GM21529 (cell line): ENCODE measurements around the gene PGAM1.
"Not testable (repeated sequence)": the region's sequence is repeated elsewhere in the genome, so short reads cannot be mapped to it uniquely, and the experiment has no call there.

Source experiments
- ATAC-seq: cut with Tn5 transposase; IDR thresholded peaks from one replicate; pipeline ENCODE4 v1.9.1; 2021; ENCODE audit not compliant: unreplicated experiment

Gene PGAM1

DNA sequence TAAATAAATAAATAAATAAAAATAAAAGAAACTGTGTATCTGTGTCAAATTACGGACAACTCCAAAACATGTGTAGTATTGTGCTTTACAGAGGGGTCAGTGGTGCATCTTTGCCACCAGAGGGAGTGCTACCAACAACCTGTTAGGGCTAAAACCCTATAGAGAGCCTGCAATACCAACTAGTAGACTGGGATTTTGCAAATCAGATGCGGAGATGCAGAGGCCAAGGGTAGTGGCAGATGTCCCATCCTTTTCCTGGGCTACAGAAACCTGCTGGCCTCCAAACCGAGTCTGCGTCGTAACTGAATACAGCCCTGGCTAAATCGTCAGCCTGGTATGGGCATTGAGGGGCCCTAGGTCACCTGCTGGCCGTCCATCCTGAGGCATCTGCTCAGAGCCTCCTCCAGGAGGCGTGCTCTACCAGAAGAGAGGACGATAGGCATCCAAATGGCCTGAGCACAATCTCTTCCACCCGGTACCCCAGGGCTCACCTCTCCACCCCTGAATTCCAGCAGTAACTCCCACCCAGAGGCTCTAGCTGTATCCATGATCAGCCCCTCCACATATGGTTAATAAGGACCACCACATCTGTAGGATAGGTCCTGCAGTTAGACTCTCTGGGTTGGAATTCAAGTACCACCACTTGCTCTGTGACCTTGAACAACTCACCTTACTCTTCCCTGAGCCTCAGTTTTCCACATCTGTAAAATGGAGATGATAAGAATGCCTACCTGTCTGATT, 18.6 kb upstream of the PGAM1 start:
- peak; percentile 93 for ATAC-seq

DNA sequence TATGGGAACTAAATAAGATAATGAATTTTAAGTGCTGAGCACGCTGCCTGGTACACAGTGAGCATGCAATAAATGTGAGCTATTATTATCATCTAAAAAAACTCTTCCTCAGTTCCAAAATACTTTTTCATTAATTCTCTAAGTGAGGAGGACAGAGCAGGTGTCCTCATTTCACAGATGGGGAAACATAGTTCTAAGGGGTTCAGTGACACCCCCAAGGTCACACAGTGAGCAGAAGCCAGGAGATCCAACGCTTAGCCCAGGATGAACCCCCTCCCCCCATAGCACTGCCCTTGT, 18.1 kb upstream of the PGAM1 start:
- ATAC-seq: no peak

DNA sequence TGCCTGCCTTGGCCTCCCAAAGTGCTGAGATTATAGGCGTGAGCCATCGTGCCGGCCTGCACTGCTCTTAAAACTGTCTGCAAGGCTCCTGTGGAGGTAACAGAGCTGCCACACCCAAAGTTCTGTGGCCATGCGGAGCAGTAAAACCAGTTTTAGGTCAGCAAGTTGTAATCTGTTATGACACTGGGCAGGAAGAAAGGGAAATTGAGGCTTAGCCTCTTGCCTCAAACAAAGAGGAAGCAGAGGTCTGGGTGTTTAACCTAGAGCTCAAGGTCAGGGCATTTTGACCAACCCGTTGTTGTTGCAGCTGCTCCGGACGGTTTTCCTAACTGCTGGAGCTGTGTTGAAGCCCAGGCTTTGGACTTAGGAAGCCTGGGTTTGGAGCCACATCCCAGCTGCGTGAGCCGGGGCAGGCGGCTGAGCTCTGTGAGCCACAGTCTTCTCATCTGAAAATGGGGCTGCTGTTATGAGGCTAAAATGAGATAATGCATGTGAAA, 17.4 kb upstream of the PGAM1 start:
- no peak for ATAC-seq

DNA sequence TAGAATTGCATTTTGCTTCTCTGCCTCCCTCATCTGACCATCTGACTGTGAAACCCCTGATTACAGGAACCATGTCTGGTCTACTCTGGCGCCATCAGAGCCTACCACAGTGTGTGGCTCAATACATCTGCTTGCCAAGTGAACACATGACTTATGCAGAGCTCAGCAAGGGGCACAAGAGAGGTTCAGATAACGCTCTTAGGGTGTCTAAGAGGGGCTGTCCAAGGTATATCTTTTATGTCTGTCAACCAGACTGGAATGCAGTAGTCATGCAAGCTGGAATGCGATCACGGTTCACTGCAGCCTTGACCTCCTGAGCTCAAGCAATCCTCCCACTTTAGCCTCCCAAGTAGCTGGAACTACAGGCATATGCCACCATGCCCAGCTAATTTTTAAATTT, 14.6 kb upstream of the PGAM1 start:
- ATAC-seq: no peak

DNA sequence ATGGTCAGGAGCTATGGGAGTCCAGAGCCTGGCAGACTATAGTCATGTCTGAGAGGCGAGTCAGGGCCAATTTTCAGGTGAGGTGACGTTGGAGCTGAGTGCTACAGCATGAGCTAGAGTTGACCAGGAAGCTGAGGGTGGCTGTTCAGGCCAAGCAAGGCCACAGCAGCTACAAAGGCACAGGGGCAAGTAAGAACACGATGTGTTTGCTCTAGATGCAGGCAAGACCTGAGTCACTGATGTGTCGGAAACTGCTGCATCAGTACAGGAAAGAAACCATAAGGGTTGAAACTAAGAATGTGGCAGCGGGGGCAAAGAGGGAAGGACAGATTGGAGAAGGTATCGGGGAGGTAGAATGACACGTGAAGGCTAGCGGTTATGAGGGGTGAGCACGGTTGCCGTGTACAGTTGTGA, 13.1 kb upstream of the PGAM1 start:
- no peak for ATAC-seq

DNA sequence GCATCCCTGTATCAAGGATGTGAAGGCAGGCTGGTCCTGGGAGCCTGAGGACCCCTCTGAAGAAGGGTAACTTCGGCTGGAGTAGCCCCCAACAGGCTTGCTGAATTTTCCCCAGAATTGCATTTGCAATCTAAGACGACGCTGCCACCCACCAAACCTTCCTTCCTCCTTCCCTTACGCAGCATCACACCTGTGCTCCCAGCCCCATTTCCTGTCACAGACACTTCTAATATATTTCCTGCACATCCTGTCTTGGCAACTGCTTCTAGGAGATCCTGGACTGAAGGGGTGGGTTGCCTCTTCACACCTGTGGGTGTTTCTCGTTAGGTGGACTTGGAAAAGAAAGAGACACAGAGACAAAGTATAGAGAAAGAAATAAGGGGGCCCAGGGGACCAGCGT, 9.4 kb upstream of the PGAM1 start:
- ATAC-seq: no peak

DNA sequence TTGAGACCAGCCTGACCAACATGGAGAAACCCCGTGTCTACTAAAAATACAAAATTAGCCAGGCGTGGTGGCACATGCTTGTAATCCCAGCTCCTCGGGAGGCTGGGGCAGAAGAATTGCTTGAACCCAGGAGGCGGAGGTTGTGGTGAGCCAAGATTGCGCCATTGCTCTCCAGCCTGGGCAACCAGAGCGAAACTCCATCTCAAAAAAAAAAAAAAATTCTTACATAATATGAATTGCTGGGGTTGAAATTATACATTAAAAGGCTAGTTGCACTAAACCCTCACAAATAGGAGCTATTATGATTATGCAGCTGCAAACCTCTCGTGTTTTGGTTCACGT, 2.3 kb upstream of the PGAM1 start:
- ATAC-seq: not testable (repeated sequence)

DNA sequence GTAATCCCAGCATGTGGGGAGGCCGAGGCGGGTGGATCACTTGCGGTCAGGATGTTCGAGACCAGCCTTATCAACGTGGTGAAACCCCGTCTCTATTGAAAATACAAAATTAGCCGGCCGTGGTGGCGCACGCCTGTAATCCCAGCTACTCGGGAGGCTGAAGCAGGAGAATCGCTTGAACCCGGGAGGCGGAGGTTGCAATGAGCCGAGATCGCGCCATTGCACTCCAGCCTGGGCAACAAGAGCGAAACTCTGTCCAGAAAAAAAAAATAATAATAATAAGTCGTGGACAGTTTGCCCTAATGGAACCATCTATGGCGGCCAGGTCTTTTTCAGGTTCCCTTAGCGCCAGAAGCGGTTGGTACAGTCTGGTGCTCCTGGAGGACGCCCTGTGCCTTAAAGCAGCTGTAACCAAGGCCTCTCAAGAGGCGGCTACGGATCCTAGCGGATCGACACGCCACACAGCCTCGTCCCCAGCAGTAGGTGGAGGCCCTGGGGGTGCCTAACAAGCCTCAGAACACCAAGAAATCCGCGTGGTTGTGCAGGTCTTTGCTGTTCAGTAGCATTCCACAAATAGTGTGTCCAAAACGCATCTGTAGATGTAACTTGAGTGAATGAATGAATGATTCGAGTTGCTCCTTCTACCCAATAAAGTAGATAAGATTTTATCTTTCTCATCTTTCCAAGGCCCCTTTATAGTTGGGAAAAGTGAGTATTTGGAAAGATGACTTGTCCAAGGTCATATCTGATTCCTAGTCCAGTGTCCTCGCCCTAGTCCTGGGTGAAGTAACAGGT, 982 bp downstream of the PGAM1 start:
- ATAC-seq: no peak

DNA sequence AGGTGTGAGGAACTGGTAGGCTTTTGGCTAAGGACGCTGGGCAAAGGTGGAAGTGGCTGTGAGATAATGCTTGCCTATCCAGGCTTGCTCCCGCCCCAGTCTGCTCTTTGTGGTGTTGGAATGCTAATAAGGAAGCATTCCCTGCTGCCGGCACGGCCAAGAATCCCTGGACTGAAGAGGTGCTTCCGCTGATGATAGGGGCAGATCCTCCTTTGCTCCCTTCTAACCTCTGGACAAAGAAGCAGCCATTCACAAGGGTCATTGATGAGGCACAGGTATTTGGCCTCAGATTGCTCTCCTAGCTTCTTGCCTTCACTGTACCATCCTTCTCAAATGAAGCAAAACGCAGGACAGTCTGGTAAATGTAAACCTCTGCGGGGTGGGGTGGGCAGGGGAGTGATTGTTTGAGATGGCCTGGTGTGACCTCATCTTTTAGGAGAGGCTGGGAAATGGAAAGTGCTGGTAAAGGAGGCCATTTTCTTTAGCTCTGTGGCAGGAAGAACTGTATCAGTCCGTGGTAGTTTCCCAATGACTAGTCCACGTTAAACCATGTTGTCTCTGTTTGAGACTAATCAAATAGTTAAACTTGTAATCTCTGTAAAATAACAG, 1.7 kb downstream of the PGAM1 start:
- no peak for ATAC-seq

DNA sequence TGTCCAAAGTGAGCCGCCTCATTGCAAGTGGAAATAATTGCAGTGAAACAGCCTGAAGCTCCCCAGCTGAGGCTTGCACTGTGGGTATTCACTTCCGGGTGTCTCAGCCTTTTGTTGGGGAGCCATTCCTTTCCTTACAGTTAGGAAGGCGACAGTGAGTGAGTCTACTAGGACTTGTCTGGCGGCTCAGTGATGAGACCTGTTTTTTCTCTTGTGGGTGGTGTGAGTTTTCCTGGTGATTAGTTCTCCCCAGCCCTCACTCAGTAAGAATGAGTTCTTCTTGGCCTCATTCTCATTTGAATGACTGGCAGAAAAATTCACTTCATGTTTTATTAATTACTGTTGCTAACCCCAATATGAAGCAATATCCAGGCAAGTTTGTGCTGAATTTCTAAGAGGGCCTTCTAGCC, 2.6 kb downstream of the PGAM1 start:
- no peak for ATAC-seq

DNA sequence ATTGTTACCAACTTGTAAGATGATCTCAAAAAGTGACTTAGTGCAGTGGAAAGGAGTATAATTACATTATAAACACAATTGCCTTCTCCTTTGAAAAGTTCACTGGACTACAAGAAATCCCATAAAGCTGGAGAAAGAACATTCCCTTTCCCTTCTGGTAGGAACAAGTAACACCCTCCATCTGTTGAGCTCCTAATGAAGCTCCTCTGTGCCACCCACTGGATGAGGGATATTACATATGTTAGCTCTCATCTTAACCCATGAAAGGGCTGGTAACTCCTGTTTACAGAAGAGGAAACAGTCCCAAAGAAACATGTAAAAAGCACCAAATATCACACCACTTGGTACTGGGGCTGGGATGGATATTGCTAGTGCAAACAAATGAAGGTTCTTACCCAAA, 8.1 kb downstream of the PGAM1 start:
- no peak for ATAC-seq

DNA sequence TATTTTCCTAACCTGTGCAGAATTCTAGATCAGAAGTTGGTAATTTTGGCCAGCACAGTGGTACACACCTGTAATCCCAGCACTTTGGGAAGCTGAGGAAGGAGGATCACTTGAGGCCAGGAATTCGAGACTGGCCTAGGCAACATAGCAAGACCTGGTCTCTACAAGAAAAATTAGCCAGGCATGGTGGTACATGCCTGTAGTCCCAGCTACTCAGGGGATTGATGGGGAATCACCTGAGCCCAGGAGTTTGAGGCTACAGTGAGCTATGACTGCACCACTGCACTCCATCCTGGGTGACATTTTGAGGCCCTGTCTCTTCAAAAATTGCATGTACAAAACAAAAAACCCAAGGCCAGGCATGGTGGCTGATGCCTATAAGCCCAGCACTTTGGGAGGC, 8.6 kb downstream of the PGAM1 start:
- ATAC-seq: no peak

DNA sequence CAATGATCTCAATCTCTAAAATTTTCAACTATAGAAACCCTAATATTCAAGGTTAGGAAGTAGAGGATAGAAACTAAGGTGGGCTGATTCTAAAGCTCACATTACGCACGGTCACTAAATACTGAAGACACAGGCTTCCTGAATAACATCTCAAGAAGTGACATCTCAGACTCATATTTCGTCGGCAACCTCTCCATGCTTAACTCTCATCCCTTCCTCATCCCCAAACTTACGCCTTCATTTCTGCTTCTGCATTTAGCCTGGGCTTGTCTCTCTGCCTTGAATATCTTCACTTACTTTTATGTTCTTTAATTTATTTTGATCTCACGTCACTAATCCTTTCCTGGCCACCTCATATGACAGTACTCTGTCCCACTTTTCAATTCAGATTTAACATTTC, 9.2 kb downstream of the PGAM1 start:
- ATAC-seq: no peak

DNA sequence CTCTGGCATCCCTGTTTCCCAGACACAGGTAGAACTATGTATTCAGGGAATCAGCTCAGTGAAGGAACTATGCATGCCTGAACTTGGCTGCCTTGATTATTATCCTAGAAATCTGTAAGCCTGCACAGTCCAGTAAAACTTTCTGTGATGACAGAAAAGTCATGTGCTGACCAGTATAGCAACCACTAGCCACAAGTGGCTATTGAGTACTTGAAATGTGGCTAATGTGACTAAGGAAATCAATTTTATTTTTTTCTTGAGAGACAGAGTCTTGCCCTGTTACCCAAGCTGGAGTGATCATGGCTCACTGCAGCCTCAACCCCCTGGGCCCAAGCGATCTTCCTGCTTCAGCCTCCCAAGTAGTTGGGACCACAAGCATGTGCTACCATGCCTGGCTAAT, 16.3 kb downstream of the PGAM1 start:
- ATAC-seq: no peak

DNA sequence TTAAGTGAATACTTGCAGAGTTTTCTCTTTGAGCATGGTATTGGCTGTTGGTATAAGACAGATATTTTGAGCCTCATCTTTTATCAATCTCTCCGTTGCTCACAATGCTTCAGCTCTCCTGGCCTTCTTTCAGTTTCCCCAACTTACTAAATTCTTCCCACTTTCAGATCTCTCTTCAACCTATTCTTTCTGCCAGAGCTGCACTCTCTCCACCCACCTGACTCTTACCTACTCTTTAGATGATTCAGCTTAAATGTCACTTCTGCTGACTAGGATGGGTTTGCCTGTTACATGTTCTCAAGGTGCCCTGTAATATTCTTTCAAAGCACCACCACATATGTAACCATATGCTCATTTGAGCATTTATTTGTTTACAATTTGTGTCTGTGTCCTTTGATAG, 18.2 kb downstream of the PGAM1 start:
- ATAC-seq: no peak

DNA sequence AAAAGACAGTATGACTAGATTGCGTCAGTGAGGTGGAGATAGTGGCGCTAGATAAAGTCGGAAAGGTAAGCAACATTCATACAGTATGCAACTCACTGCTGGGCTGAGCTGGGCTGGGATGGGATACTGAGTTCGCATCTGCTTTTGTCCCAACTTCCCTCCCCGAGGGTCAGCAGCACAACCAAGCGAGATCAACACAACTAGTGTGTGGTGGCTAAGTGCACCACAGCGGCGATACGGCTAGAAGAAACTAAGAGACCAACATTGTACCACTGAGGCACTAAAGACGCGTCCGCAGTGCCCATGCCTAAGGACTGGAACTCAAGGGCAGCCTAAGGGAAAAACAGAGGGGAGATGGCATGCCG, 19.3 kb downstream of the PGAM1 start:
- no peak for ATAC-seq

DNA sequence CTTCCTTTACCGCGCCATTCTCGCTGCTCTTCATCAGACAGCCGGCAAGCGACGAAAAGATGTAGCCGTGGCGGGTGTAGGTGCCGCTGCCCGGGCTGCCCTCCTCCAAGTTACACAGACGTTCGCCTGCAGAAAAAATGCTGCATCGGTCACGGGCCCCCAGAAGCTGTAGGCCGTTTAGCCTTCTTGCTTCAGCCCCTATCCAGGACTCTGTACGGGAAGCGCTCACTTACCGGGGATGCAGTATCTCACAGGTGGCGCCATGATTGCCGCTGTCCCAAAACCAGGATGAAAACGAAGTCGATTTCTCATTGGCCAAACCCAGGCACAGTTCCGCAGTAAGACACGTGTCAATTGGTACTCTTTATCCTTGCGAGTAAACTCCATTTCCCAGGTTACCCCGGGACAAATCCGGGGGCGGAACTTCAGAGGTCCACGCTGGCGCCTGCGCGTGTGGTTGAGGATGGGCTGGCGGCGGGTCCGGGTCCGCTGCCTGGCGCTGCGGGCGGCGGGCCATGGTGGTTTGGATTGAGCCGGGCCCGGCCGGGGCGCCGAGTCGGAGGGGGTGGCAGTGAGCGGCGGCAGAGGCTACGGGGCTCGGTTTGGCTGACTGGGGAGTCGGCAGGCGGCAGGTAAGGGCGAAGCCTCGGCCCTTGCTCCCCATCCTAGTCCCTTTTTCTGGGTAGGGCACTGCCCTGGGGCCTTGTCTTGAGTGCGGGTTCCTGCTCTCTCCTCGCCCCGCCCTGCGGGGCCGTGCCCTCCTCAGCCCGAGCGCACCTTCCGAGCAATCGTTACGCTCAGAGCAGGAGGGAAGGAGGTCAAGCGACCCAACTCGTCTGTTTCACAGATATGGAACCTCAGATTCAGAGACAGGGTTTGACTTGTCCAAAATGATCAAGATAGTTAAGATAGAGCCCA, 20.0 kb downstream of the PGAM1 start, which contains the start of the genes EXOSC1 and ZDHHC16:
TSS of gene EXOSC1 (minus strand) at position 285 of the 918 bp plus-strand sequence. CDS start at position 264, 21 bp downstream.
TSS of gene ZDHHC16 (plus strand) at position 454 of the 918 bp plus-strand sequence. CDS start 5,501 bp downstream, outside the sequence.
- ATAC-seq: peak; percentile 97

DNA sequence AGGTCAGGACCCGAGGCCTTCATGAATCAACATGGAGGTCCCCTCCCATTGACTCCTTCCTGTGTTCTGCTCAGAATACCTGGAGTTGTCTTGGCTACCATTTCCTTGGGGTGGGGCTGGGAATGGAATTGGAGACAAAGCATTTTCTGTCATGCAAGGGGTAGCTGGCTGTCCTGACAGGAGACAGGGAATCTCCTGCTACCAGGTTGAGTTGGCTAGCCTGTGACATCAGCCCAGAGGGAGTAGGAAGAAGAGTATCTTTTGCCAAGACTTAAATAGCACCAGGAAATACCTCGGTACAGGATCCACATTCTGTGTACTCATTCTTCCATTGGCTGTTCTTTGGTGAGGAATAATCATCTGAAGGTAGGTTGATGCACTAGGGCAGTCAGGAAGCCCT, 24.8 kb downstream of the PGAM1 start:
- no peak for ATAC-seq

DNA sequence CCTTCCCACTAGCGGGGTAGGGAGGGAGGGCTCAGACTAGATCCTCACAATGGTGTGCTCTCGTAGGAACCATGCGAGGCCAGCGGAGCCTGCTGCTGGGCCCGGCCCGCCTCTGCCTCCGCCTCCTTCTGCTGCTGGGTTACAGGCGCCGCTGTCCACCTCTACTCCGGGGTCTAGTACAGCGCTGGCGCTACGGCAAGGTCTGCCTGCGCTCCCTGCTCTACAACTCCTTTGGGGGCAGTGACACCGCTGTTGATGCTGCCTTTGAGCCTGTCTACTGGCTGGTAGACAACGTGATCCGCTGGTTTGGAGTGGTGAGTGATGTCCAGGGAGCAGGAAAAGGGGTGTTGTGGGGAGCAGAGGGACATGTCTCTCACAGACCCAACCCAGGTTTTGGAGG, 25.6 kb downstream of the PGAM1 start:
- no peak for ATAC-seq

DNA sequence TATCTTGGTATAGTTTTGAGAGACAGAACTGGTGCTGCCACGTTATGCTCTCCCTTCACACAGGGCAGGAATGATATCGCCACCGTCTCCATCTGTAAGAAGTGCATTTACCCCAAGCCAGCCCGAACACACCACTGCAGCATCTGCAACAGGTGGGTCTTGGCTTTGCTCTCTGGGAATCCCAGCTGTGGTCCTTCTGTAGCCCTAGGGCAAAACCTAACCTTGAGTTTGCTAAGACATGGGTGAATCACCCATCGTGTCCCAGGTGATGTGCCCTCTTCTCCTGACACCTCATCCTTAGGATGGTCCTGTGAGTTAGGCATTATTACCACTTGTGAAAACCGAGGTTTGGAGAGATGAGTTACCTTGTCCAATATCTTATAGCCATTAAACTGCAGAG, 26.4 kb downstream of the PGAM1 start:
- ATAC-seq: no peak
